Glutamatergic neuron (in vitro differentiated cells): Measurements from ENCODE around the gene TECR. TPM values are rescaled to one million over a fixed set of nuclear protein-coding genes. Genes with fewer than 3 reads are reported as not detected.
A peak's percentile ranks its signal among the peaks of the same experiment; 100 is the strongest.

Source experiments
- DNase-seq: peaks from one replicate; pipeline ENCODE4 v3.0.0; 2022
- H3K27ac Mint-ChIP-seq: one replicate; pipeline ENCODE4 v1.8.0; 2020; ENCODE audit warnings: mild to moderate bottlenecking, mixed read lengths, inconsistent platforms; ENCODE audit not compliant: unreplicated experiment
- H3K27me3 Mint-ChIP-seq: one replicate; pipeline ENCODE4 v1.8.0; 2020; ENCODE audit warnings: mild to moderate bottlenecking, moderate library complexity, mixed read lengths, inconsistent platforms; ENCODE audit not compliant: unreplicated experiment
- H3K36me3 Mint-ChIP-seq: one replicate; pipeline ENCODE4 v1.8.0; 2020; ENCODE audit warnings: mild to moderate bottlenecking, mixed read lengths, inconsistent platforms; ENCODE audit not compliant: unreplicated experiment
- H3K4me1 Mint-ChIP-seq: one replicate; pipeline ENCODE4 v1.8.0; 2020; ENCODE audit warnings: mild to moderate bottlenecking, low read depth, mixed read lengths, inconsistent platforms; ENCODE audit not compliant: unreplicated experiment
- H3K4me3 Mint-ChIP-seq: one replicate; pipeline ENCODE4 v1.8.0; 2020; ENCODE audit warnings: mild to moderate bottlenecking, mixed read lengths, inconsistent platforms; ENCODE audit not compliant: unreplicated experiment
- H3K9me3 Mint-ChIP-seq: one replicate; pipeline ENCODE4 v1.8.0; 2020; ENCODE audit warnings: mild to moderate bottlenecking, moderate library complexity, mixed read lengths, inconsistent platforms; ENCODE audit not compliant: unreplicated experiment
- CTCF ChIP-seq: fragments of 200-600 bp; sonication (generic); IDR thresholded peaks from one replicate; pipeline ENCODE4 v1.5.0; 2021; ENCODE audit not compliant: partially characterized antibody, unreplicated experiment
- total RNA-seq: library from RNA; stranded (reverse); fragmentation: NEBNext Ultra II Directional; extraction: Animal tissue kit (Norgen Biotek cat#: 25700); gene quantifications from one replicate; pipeline ENCODE4 v1.2.1, GENCODE V29; 2021; ENCODE audit not compliant: unreplicated experiment

TECR gene
- total RNA-seq, 1 donor from 2014 or later, result 102 TPM

- DNase-seq, result peak; percentile 88
- TF ChIP-seq CTCF, result no peak
- H3K36me3 Mint-ChIP-seq, result no peaks in the 10 kb centered on the region
- peaks cover 8% of the 10 kb centered on the region for H3K27me3 Mint-ChIP-seq
- H3K4me1 Mint-ChIP-seq, result peaks cover 11% of the 10 kb centered on the region
- no peaks in the 10 kb centered on the region for H3K9me3 Mint-ChIP-seq
- peak within 1 kb of the TSS; percentile 87 for H3K27ac Mint-ChIP-seq
- peak within 1 kb of the TSS; percentile 94 for H3K4me3 Mint-ChIP-seq
Measured at GRCh38 chr19:14571695-14572490, 42.5 kb downstream of the TECR start, which contains the start of gene NDUFB7. TSS of gene NDUFB7 (minus strand) at chr19:14572066. CDS start at chr19:14572000, 66 bp downstream.

GRCh38 chr19:14575428-14575980 is 46.1 kb downstream of the TECR start:
- H3K27ac Mint-ChIP-seq, result no peak overlapping the region
- no peak for TF ChIP-seq CTCF
- H3K36me3 Mint-ChIP-seq, result no peaks in the 10 kb centered on the region
- H3K4me3 Mint-ChIP-seq, result no peak overlapping the region
- H3K4me1 Mint-ChIP-seq, result peaks cover 7% of the 10 kb centered on the region
- peaks cover 9% of the 10 kb centered on the region for H3K9me3 Mint-ChIP-seq
- peaks cover 4% of the 10 kb centered on the region for H3K27me3 Mint-ChIP-seq
- DNase-seq, result no peak

GRCh38 chr19:14576363-14576762 is 47.0 kb downstream of the TECR start:
- DNase-seq, result no peak
- Mint-ChIP-seq H3K9me3 (peaks cover 9% of the 10 kb centered on the region), H3K4me1 (peaks cover 6% of the 10 kb centered on the region), H3K4me3 (no peak overlapping the region), H3K27ac (no peak overlapping the region), H3K27me3 (peaks cover 4% of the 10 kb centered on the region), H3K36me3 (no peaks in the 10 kb centered on the region)
- TF ChIP-seq CTCF, result no peak

DNA sequence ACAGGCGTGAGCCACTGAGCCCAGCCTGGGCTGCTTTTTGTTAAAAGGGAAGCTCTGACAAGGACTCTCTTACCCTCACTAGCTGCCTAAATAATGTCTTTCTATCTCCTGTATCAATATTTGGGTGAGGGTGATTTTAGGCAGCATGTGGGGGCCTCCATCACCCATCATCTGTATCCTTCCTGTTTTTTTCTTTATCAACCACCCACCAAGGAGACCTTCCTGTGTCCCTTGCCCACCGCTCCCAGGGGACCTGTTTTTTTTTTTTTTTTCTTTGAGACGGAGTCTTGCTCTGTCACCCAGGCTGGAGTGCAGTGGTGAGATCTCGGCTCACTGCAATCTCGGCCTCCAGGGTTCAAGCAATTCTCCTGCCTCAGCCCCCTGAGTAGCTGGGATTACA is 47.9 kb downstream of the TECR start:
- Mint-ChIP-seq H3K27ac (no peak overlapping the region), H3K4me1 (peaks cover 6% of the 10 kb centered on the region), H3K4me3 (no peak overlapping the region), H3K36me3 (no peaks in the 10 kb centered on the region), H3K27me3 (peaks cover 4% of the 10 kb centered on the region), H3K9me3 (peaks cover 9% of the 10 kb centered on the region)
- DNase-seq, result no peak
- TF ChIP-seq CTCF, result no peak

DNA sequence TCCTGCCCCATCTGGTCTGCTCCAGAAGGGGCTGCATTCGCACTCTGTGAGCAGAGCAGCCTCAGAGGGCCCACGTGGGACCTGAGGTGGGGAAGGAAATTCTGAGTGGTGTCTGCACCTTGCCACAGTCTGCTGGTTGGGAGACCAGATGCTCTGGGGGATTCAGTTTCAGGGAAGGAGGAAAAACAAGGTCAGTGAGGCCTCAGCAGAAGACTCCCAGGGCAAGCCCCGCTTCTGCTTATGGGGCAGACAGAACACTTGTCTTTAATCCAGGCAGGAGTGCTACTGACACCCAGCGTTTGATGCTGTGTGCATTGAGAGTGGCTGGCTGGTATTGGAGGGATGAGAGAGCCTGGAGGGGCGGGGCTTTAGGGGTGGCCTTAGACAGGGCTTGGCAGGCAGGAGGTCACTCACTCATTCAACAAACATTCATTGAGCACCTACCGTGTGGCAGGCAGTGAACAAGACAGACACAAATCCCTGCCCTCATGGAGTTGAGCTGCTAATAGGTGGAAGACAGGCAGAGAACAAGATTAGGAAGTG is 48.6 kb downstream of the TECR start:
- H3K4me3 Mint-ChIP-seq, result no peak overlapping the region
- H3K4me1 Mint-ChIP-seq, result peaks cover 6% of the 10 kb centered on the region
- peaks cover 9% of the 10 kb centered on the region for H3K9me3 Mint-ChIP-seq
- peak overlapping the region; percentile 80 for H3K27ac Mint-ChIP-seq
- TF ChIP-seq CTCF, result no peak
- peaks cover 4% of the 10 kb centered on the region for H3K27me3 Mint-ChIP-seq
- peak; percentile 51 for DNase-seq
- H3K36me3 Mint-ChIP-seq, result no peaks in the 10 kb centered on the region
